Stimulated activated CD4-positive, alpha-beta T cell treated with anti-CD3 and anti-CD28 coated beads, Interleukin-12 subunit alpha, Interleukin-12 subunit beta, amount 100 ng/mL, for 24 hours (primary cell): Measurements from ENCODE around the gene PDCD1.

Source experiments
- DNase-seq, 2 experiments: peaks; one replicate each; pipeline ENCODE4 v3.0.0-alpha.2; 2020; ENCODE audit warnings: low read depth in 2 of 2

Gene PDCD1

DNA sequence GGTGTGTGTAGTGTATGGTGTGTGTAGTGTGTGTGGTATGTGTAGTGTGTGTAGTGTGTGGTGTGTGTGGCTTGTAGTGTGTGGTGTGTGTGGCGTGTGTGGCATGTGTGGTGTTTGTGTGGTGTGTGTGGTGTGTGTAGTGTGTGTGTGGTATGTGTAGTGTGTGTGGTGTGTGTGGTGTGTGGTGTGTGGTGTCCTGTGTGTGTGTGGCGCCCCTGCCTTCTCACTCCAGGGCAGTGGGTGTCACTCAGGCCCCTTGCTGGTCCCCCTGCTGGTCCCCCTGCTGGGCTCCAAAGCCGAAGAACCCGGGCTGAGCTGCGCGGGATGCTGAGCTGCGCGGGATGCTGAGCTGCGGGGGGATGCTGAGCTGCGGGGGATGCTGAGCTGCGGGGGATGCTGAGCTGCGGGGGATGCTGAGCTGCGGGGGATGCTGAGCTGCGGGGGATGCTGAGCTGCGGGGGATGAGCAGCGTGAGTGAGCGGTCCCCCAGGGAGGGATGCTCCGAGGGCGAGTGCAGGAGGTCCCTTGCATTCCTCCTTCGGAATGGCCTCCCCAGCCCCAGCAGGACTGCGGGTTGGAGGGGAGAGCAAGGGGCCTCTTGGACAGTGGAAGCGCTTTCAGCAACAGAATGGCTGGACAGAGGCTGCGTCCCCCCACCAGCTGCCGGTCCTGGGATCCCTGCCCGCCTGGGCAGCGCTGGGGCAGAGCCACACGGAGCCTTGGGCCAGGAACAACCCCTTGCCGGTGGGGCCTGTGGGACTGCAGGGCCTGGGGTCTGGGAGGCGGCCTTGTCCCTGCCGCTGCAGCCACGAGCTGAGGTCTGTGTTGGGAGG is 7.5 kb upstream of the PDCD1 start:
- DNase-seq = no peak

GRCh38 chr2:241865416-241865956 is 6.8 kb upstream of the PDCD1 start:
- no peak for DNase-seq

DNA sequence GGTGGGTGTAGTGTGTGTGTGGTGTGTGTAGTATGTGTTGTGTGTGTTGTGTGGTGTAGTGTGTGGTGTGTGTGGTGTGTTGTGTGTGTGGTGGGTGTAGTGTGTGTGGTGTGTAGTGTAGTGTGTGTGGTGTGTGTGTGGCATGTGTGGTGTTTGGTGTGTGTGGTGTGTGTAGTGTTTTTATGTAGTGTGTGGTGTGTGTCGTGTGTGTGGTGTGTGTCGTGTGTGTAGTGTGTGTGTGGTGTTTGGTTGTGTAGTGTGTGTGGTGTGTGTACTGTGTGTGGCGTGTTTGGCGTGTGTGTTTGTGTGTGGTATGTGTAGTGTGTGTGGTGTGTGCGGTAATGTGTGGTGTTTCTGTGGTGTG is 6.1 kb upstream of the PDCD1 start:
- DNase-seq = no peak

- no peak for DNase-seq
Measured at GRCh38 chr2:241864168-241864849, 5.6 kb upstream of the PDCD1 start.

DNA sequence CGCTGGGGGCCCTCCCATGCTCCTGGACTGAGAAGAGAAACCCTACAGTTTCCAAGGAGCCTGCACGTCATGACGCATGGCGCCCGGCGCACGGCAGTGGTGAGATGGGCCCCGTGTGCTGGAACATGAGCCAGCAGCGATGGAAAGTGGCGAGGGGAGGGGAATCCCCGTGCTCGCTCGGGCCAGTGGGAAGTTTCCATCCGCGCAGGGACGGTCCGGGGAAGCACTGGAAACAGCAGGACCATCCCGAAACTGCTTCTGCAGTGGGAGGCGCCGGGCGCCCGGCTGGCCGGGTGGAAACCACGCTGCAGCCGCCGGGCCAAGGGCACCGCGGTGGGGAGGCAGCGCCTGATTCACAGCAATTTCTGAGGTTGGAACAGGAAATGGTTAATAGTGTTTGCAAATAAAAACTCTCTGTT is 4.9 kb upstream of the PDCD1 start:
- peak; percentile 55 to 84 for DNase-seq

GRCh38 chr2:241862775-241863535 is 4.3 kb upstream of the PDCD1 start:
- no peak for DNase-seq

- DNase-seq = no peak
Measured at GRCh38 chr2:241862093-241862492, 3.4 kb upstream of the PDCD1 start.

DNA sequence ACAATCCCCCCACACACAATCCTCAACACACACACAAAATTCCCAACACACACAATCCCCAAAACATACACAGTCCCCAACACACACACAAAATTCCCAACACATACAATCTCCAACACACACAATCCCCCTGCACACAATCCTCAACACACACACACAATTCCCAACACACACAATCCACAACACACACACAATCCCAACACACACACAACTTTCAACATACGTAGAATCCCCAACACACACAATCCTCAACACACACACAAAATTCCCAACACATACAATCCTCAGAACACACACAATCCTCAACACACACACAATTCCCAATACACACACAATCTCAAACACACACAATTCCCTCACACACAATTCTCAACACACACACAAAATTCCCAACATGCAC is 2.6 kb upstream of the PDCD1 start:
- DNase-seq = no peak

- DNase-seq = peak in 1 of 2 experiments; percentile 44
Measured at GRCh38 chr2:241860184-241861078, 1.7 kb upstream of the PDCD1 start.

DNA sequence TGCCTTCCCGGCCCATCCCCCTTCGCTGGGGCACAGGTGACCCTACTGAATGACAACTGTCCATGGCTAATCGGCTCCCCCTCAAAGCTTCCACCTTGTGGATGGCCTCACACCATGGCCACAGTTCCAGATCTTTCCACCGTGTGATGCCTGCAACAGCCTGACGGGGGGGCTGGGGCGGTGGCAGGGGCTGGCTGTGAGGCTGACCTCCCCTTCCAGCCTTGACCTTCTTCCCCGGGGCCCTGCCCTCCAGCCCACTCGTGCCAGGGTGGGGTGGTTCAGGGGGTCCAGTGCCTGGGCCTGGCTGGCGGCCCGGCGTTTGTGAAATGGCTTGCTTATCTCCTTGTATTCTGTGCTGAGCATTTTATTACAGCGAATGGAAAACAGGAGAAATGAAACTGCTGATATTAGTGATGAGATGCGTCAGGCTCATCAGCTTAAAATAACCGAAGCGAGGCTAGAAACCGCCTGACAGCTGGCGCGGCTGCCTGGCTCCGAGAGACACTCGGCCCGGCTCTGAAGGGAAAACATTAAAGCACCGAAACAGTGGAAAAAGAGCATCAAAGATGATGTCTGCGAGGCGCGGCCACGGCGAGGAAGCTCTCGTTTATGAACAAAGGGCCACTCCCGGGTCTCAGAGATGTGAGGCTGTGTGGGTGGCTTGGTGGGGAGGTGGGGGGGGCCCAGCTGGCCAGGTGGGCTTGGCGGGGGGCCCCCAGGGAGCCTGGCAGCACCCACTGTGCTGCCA is 916 bp upstream of the PDCD1 start:
- DNase-seq = peak; percentile 57 to 76

GRCh38 chr2:241859017-241859435 is 332 bp upstream of the PDCD1 start:
- DNase-seq = no peak

DNA sequence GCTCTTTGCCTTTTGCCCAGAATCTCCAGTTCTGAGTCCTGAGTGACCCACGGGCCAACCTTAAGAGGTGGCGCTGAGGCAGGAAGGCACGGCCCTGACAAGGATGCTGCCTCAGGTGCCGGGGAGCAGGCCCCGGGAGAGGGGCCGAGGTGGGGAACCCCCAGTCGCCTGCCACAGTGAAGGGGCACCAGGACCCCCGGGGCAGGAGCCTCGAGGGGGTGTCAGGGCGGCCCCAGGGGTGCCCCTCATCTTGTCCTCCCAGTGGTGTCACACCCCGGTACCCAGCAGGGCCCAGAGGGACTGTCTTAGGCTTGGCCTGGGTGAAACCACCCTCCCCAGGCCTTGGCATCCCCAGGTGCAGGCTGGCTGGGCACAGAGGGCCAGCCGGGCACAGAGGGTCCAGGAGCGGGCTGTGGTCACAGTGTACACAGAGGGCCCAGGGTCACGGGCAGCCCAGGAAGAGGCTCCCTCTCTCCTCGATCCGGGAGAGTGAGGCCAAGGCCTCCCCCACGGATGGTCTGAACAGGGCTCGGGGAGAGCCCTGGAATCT is 1.0 kb downstream of the PDCD1 start:
- DNase-seq = no peak

GRCh38 chr2:241857041-241857541 is 1.6 kb downstream of the PDCD1 start:
- DNase-seq = no peak

- DNase-seq = no peak
Measured at GRCh38 chr2:241855888-241856422, 2.7 kb downstream of the PDCD1 start.

DNA sequence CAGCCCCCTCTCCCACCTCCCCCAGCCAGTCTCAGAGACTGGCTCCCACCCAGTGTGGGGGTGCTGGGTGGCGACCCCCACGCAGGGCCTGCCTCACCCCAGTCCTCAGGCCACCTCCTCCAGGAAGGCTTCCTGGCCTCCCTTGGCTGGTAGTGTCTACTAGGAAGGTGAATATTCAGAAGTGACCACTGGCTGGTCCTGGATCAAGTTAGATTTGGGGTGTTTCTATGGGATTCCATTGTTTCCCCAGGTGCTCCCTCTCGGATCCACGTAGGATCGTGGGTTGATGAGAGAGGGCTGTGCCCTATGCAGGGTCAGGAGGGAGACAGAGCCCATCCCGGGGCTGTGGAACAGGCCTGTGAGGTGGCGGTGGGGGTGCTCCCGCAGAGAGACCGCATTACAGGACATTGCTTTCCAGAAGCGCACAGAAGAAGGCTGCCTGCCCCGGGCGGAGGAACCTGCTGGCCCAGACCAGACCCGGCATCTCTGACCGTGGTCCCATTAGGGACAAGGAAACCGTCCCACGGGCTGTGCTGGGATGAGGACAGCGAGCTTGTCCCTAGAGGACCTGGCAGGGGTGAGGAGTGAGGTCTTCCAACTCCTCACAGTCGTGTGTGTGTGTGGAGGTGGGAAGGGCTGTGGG is 3.3 kb downstream of the PDCD1 start:
- DNase-seq = no peak

DNA sequence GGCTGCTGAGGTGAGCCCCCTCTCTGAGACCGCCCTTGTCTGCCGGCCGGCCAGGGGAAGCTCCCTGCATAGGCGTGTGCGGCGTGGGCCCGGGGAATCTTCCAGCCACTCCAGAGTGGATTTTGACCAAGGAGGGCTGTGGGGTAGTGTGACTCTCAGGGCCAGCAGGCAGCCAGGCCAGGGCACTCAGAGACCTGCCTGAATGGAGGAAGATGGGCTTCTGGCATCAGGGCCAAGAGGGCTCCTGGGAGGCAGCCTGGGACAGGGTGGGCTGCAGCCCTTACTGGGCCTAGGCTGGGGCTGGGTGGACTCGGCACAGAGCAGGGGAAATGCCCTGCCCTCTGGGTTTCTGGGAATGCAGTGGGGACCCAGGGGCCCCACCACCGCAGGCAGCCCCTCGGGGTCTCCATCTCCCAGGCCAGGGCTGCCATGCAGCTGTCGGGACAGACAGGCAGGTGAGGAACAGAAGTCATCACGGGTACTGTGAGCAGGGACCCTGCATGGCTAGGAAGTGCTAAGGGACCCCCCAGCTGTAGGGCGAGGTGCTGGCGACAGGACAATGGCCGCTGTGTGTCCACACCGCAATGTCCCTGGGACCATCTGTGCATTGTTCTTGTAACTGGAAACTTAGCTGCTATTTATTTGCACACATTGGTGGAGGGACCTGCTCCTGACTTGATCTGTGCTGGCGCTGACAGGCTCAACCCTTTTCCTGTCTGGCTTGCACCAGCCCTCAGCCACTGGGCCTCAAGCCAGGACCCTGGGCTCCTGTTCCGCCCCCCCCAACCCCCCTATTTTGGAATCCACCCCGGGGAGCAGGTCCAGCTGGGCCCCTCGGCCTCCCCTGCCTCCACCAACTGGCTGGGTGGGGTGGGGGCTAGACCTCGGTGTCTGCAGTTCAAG is 4.1 kb downstream of the PDCD1 start:
- no peak for DNase-seq

- DNase-seq = no peak
Measured at GRCh38 chr2:241853651-241854341, 4.9 kb downstream of the PDCD1 start.
